Testis (tissue), 2 donors: ENCODE data around the gene PRDM11.

Experiments
- POLR2A ChIP-seq: fragments of 450-650 bp; IDR thresholded peaks from one replicate; pipeline ENCODE4 v1.6.1; 2017; ENCODE audit warnings: antibody characterized with exemption, mild to moderate bottlenecking, moderate library complexity
- TF ChIP-seq, protein P1 (sequence below), 3 experiments: fragments of 450-650 bp in 2 of 3; fragments of 200-600 bp in 1 of 3; sonication (generic) in 1 of 3; IDR thresholded peaks; one replicate each; pipeline ENCODE4 v1.5.1; 2016 to 2019; ENCODE audit warnings: antibody characterized with exemption in 3 of 3, mild to moderate bottlenecking in 2 of 3, moderate library complexity in 1 of 3

DNA sequence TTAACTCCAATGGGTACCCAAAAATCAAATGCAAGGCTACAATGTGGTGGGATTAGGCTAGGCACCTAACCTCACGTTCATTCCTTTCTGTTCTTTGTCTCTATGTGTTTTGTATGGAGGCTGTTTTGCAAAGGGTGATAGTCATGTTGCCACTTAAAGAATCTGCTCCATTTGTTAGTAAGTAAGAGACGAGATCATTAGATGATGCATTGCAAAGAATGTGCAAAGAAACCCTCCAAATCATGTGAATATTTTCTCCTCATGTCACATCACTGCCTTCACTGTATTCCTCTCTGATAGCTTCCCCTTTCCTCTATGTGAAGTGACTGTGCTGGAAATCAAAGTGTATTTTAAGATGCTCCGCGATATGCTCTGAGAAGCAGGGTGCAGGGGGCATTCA lies 127.8 kb downstream of the PRDM11 start:
- TF ChIP-seq, protein P1, sequence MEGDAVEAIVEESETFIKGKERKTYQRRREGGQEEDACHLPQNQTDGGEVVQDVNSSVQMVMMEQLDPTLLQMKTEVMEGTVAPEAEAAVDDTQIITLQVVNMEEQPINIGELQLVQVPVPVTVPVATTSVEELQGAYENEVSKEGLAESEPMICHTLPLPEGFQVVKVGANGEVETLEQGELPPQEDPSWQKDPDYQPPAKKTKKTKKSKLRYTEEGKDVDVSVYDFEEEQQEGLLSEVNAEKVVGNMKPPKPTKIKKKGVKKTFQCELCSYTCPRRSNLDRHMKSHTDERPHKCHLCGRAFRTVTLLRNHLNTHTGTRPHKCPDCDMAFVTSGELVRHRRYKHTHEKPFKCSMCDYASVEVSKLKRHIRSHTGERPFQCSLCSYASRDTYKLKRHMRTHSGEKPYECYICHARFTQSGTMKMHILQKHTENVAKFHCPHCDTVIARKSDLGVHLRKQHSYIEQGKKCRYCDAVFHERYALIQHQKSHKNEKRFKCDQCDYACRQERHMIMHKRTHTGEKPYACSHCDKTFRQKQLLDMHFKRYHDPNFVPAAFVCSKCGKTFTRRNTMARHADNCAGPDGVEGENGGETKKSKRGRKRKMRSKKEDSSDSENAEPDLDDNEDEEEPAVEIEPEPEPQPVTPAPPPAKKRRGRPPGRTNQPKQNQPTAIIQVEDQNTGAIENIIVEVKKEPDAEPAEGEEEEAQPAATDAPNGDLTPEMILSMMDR (IDR thresholded peaks at IDR 0.05) = no peak
- no peak for TF ChIP-seq POLR2A
